ENCODE data around the gene SHTN1.

SHTN1 gene

DNA sequence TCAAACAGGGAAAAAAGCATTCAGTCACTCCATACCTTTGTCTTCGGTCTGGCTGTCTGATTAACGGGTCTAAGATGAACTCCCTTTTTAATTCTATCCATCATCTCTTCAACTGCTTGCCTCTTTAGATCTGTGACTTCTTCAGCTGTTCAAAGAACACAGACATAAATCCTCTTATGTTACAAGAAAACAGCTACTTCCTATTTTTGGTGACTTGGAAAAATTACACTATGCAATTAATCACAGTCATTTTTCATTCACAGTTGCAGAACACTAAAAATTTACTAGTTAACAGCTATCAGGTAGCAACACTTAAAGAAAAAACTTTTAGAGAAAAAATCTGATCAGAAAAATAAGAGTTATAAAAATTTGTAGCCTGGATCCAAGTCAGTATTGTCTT, 89.6 kb downstream of the SHTN1 start:
- TF ChIP-seq, protein P1, sequence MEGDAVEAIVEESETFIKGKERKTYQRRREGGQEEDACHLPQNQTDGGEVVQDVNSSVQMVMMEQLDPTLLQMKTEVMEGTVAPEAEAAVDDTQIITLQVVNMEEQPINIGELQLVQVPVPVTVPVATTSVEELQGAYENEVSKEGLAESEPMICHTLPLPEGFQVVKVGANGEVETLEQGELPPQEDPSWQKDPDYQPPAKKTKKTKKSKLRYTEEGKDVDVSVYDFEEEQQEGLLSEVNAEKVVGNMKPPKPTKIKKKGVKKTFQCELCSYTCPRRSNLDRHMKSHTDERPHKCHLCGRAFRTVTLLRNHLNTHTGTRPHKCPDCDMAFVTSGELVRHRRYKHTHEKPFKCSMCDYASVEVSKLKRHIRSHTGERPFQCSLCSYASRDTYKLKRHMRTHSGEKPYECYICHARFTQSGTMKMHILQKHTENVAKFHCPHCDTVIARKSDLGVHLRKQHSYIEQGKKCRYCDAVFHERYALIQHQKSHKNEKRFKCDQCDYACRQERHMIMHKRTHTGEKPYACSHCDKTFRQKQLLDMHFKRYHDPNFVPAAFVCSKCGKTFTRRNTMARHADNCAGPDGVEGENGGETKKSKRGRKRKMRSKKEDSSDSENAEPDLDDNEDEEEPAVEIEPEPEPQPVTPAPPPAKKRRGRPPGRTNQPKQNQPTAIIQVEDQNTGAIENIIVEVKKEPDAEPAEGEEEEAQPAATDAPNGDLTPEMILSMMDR (IDR thresholded peaks at IDR 0.05) = no peak

DNA sequence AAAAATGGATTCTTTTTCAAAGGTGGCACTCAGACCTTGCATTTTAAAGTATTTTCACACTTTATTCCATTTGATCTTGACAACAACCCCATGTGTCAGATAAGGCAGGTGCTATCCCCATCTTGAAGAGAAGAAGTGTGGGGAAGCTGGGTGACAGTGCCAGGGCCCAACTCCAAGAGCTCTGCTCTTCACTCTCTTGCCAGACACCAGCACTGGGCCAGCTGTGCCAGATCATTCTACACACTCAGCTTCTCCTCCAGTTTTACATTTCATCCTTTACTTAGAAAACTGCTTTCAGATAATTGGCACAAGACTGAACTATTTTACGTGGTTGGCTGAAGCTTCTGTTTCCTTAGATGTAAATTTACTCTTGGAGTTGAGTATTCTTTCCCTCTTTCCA, 91.3 kb downstream of the SHTN1 start:
- TF ChIP-seq, protein P1 (IDR thresholded peaks at IDR 0.05) = no peak

DNA sequence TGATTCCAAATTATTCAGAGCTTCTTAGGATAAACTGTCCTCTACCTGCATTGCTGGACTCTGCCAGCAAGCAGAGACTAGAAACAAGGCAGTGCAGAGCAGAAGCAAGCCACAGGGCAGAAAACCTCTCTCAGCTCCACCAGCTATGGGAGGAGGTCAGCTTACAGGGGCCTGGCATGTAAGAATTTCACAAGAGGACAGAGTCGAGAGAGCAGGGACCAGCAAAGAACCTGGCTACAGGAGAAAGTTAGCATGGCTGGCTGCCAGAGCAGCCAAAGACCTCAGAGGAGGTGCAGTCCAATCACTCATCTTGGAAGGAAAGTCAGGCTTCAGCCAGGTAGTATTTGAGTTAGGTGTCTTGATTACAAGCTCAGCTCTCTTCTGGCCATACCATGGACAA, 92.8 kb downstream of the SHTN1 start:
- TF ChIP-seq, protein P1 (IDR thresholded peaks at IDR 0.05) = no peak

DNA sequence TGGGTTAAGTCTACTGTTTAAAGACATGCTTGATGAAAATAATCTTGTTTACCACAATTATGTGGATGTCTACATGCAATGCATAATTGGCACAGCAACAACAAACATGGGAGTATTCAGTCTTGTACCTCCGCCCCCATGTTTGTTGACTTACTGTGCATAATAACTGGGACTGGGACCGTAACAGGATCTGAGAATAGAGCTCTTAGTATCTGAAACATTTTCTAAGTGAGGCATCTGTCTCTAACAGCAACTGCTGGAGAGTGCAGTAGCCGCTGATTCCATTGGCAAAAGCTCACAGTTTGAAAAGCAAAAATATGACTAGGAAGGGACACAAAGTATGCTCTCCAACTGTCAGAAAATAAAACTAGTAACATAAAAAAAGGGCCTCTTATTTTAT, 94.1 kb downstream of the SHTN1 start:
- TF ChIP-seq, protein P1 (IDR thresholded peaks at IDR 0.05) = no peak

DNA sequence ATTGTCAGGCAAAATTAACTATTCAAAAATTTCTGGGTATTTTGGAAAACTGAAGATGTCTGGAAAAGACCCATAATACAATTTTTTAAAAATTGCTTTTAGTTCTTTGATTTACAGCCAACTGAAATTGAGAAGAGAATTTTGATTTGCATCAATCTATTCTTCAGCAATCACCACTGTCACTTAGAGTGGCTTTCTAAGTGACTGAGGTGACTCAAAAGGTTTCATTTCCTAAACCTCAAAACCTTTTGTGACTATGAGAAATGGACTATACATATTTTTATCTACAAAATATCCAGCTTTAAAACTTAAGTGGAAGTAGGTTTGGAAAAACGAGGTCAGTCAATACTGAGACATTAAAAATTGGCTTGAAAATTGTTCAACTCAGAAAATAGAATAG, 95.7 kb downstream of the SHTN1 start:
- TF ChIP-seq, protein P1 (IDR thresholded peaks at IDR 0.05) = no peak

DNA sequence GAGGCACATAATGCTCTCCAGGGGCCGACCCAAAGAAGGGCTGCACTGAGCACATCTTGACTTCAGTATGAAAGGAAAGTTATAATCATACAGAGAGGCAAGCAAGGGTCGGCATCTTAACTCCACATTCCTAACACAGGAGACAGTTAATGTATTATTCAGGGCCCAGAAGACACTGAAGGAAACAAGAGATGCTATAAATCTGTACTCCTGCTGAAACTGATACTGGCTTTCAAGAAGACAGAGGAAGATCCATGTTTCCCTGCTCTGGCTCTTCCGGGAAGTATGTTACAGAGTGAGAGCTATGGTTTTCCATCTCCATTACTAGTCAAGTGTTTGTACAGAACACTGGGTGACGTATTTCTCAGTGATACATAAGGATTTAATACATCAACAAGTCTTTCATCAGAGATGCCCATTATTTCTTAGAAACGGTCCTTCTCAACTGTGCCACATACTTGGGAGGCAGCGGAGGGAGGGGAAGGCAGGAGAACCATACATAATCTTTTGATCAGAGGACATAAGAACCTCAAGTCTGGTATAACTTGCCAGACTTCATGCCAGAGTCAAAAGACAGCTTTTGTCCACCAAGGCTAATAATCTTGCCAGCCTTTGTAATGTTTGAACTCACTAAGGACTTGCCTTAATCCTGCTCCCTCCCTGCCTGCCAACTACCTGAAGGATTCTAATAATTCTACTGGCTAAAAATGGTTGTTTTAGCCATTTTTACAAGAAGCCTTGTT, 97.6 kb downstream of the SHTN1 start:
- TF ChIP-seq, protein P1 (IDR thresholded peaks at IDR 0.05) = no peak

DNA sequence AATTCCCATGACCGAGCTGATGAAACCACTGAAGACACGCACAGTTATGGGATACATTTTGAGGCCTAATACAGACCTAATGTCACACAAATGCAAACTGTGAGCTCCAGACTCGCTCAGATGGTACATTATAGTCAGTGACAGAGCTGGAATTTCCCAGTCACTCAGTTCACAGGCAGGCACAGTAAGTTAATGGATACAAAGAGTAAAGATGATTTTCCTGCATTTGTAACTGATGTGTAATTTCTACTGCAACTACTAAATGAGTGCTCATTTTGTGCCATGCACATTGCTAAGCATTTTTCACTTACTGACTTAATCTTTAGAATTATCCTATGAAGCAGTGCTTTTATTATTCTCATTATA, 99.2 kb downstream of the SHTN1 start:
- TF ChIP-seq, protein P1 (IDR thresholded peaks at IDR 0.05) = no peak

DNA sequence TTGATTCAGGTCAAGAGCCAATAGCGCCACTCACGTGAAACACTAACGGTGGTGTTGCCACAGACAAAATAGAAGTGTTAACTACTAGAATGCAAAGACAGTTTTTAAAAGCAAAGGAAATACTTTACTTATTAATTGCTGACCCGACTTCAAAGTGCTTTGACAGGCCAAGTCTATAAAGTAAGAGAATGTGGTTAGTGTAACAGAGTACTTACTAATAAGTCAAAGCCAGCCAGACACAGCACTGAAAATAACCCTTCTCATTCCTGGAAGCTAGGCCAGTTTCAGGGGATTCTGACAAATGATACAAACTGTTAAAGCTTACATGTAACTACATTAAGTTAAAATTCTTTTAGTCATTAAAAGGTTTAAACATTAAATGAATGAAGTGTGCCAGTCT, 105.4 kb downstream of the SHTN1 start:
- TF ChIP-seq, protein P1 (IDR thresholded peaks at IDR 0.05) = no peak

Measured in LNCAP (cell line).